ENCODE measurements around the gene LSM10. TPM values are rescaled to one million over a fixed set of nuclear protein-coding genes. Genes with fewer than 3 reads are reported as not detected.

LSM10 gene
- total RNA-seq, 2 experiments from 2014 or later = 43.2 to 133 TPM

DNA sequence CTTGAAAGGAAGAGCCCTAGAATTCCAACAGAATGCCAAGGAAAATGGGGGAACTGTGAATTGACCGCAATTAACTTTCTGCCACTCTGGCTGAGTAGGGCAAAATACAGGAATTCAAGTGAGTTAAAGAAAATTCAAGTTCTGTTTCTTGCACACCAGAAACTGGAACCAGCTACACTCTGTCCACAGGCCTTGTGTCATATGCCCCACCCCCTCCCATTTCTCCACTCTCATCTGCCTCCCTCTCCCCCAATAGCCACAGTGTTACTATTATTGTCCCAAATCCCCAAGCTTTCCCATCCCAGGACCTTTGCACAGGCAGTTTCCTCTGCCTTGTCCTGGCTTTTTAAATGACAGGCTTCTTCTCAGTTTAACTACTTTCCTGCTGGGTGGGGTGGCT lies 7.7 kb downstream of the LSM10 start:
- intact Hi-C loops (cut with micrococcal nuclease; ENCODE audit: unreplicated experiment) = loop anchor here (5.0 to 10.0 kb wide), 2 partner anchors 455 to 562 kb away; partner anchors contain the start of gene AGO3
- Histone ChIP-seq H3K36me3 (ENCODE audit: insufficient read depth, low read length) (peaks cover 52% of the 10 kb centered on the region), H3K27ac (ENCODE audit: low read depth, low read length, poor library complexity, severe bottlenecking) (peak overlapping the region; percentile 98), H2AFZ (ENCODE audit: low read length) (no peak overlapping the region), H3K4me1 (ENCODE audit: insufficient read depth, low read length, poor library complexity, severe bottlenecking) (peaks cover 82% of the 10 kb centered on the region), H3K79me2 (ENCODE audit: insufficient read depth, low read depth, low read length) (peaks cover 44% of the 10 kb centered on the region; the same call in 1 of the 2 replicates), H3K4me3 (ENCODE audit: low read depth, low read length, poor library complexity, severe bottlenecking) (peak overlapping the region; percentile 26), H4K20me1 (ENCODE audit: insufficient read depth, low read length) (no peaks in the 10 kb centered on the region), H3K9me3 (ENCODE audit: low read length) (no peaks in the 10 kb centered on the region), H3K4me2 (ENCODE audit: low read length) (peak overlapping the region; percentile 89), H3K9me2 (ENCODE audit: insufficient read depth, low read length) (no peaks in the 10 kb centered on the region)
- ChIA-PET POLR2A (interaction anchor here (1.0 to 1.9 kb wide), 2 partner anchors 9 to 74 kb away, joined by 3 to 9 read pairs; partner anchors contain the start of gene MRPS15), CTCF (ENCODE audit: unreplicated experiment) (interaction anchor here (0.5 kb wide), 1 partner anchor 303 kb away, joined by 3 read pairs; no protein-coding TSS in a partner anchor)
- no peak for TF ChIP-seq EZH2phosphoT487 (IDR thresholded peaks at IDR 0.05; ENCODE audit: borderline replicate concordance, low read depth, low read length)
- TF ChIP-seq, protein P1, sequence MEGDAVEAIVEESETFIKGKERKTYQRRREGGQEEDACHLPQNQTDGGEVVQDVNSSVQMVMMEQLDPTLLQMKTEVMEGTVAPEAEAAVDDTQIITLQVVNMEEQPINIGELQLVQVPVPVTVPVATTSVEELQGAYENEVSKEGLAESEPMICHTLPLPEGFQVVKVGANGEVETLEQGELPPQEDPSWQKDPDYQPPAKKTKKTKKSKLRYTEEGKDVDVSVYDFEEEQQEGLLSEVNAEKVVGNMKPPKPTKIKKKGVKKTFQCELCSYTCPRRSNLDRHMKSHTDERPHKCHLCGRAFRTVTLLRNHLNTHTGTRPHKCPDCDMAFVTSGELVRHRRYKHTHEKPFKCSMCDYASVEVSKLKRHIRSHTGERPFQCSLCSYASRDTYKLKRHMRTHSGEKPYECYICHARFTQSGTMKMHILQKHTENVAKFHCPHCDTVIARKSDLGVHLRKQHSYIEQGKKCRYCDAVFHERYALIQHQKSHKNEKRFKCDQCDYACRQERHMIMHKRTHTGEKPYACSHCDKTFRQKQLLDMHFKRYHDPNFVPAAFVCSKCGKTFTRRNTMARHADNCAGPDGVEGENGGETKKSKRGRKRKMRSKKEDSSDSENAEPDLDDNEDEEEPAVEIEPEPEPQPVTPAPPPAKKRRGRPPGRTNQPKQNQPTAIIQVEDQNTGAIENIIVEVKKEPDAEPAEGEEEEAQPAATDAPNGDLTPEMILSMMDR (conservative IDR thresholded peaks at IDR 0.05; ENCODE audit: low read length) = no peak
- no TSS peak for BruUV-seq (replicated peaks)
- peak; percentile 48 for DNase-seq (ENCODE audit: low spot score)

DNA sequence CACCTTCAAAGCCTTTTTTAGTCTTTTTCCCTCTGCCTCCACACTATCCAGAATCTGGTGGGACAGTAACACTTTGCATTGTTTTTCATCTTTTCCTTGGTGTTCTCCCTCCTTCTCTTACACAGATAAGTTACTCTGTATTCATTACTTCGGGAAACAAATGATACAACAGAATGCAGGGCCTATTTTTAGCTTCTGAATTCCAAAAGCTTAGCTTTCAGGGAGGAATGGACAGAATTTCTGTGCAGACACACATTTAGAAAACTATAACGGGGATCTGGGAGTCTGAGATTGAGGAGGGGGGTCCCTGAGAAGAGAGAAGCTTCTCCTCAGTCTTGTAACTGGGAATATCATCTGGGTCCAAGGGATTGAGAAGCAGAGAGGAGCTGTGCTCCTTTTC lies 8.4 kb downstream of the LSM10 start:
- Histone ChIP-seq H3K9me2 (ENCODE audit: insufficient read depth, low read length) (no peaks in the 10 kb centered on the region), H3K36me3 (ENCODE audit: insufficient read depth, low read length) (peaks cover 51% of the 10 kb centered on the region), H3K9me3 (ENCODE audit: low read length) (no peaks in the 10 kb centered on the region), H3K4me1 (ENCODE audit: insufficient read depth, low read length, poor library complexity, severe bottlenecking) (peaks cover 83% of the 10 kb centered on the region), H3K27ac (ENCODE audit: low read depth, low read length, poor library complexity, severe bottlenecking) (peak overlapping the region; percentile 98), H3K4me3 (ENCODE audit: low read depth, low read length, poor library complexity, severe bottlenecking) (peak overlapping the region; percentile 11), H3K4me2 (ENCODE audit: low read length) (peak overlapping the region; percentile 89), H3K79me2 (ENCODE audit: insufficient read depth, low read depth, low read length) (peaks cover 46% of the 10 kb centered on the region), H2AFZ (ENCODE audit: low read length) (no peak overlapping the region), H4K20me1 (ENCODE audit: insufficient read depth, low read length) (peaks cover 4% of the 10 kb centered on the region)
- POLR2A ChIA-PET = interaction anchor here (1.0 to 1.9 kb wide), 4 partner anchors 8 to 75 kb away, joined by 3 to 9 read pairs (median 4); partner anchors contain the start of genes LSM10 and MRPS15
- BruUV-seq (replicated peaks) = no TSS peak
- no peak for TF ChIP-seq EZH2phosphoT487 (IDR thresholded peaks at IDR 0.05; ENCODE audit: borderline replicate concordance, low read depth, low read length)
- TF ChIP-seq, protein P1 (conservative IDR thresholded peaks at IDR 0.05; ENCODE audit: low read length) = no peak
- DNase-seq (ENCODE audit: low spot score) = no peak
- CTCF ChIA-PET (ENCODE audit: unreplicated experiment) = no interaction called here
- intact Hi-C loops (cut with micrococcal nuclease; ENCODE audit: unreplicated experiment) = loop anchor here (5.0 to 10.0 kb wide), 2 partner anchors 454 to 563 kb away; partner anchors contain the start of gene AGO3
